Measurements from ENCODE around the gene ADORA3.

DNA sequence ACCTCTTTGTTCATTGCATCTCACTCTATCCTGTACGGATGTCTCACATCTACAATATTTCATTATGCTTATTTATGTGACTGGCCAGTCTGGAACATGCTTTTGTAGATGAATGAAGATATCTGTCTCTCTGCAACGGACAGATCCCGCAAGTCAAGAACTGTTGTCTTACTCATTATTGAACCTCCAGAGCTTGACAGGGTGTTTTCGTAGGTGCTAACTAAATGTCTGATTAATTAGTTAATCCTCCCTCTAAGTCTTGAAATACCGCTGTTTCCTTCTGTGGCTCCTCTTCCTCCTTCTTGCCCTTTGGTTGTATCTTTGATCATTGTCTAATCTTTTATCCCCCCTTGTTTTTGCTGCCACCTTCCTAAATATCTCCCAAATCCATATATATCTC is 32.8 kb downstream of the ADORA3 start:
- no peak for TF ChIP-seq CTCF (IDR thresholded peaks at IDR 0.05; ENCODE audit: extremely low read depth in 1 of 2, insufficient read depth in 1 of 2, low read depth in 1 of 2, low read length in 2 of 2)
- no peak for TF ChIP-seq POLR2AphosphoS5 (IDR thresholded peaks at IDR 0.05; ENCODE audit: insufficient read depth, low read depth, low read length)
- no peak for TF ChIP-seq POLR2A (IDR thresholded peaks at IDR 0.05; ENCODE audit: low read depth, low read length)
- TF ChIP-seq MAX (IDR thresholded peaks at IDR 0.05; ENCODE audit: insufficient read depth, insufficient read length): no peak
- no peak for TF ChIP-seq MYC (IDR thresholded peaks at IDR 0.05; ENCODE audit: low read depth, low read length)
- no peak for TF ChIP-seq EZH2 (IDR thresholded peaks at IDR 0.05; ENCODE audit: borderline replicate concordance, low read depth, low read length, severe bottlenecking)
- TF ChIP-seq GATA2 (IDR thresholded peaks at IDR 0.05; ENCODE audit: insufficient read depth, insufficient read length, low read depth, low read length): no peak
- TF ChIP-seq JUN (IDR thresholded peaks at IDR 0.05; ENCODE audit: borderline replicate concordance, insufficient read depth, insufficient read length, low read depth): no peak
- no peak for TF ChIP-seq FOS (IDR thresholded peaks at IDR 0.05; ENCODE audit: borderline replicate concordance, insufficient read depth, low read length)
